WTC11 (cell line): ENCODE results near the gene OPA1. TPM values are rescaled to one million over a fixed set of nuclear protein-coding genes. Genes with fewer than 3 reads are reported as not detected.

ENCODE experiments used
- ATAC-seq: fragments of 200-7000 bp; cut with Tn5 transposase; 2 replicates; pipeline ENCODE4 v1.10.0; 2021; ENCODE audit warnings: mild to moderate bottlenecking, moderate library complexity
- CTCF ChIA-PET: fragments of 300-600 bp; sonication (Branson Sonifier 250); formaldehyde crosslinking; loops from one replicate; lab custom pipeline; 2021; ENCODE audit warnings: antibody characterized with exemption; lab: Charles Lee
- POLR2A ChIA-PET: fragments of 350-600 bp; sonication (Branson Sonifier 250); formaldehyde crosslinking; loops from one replicate; lab custom pipeline; 2021; ENCODE audit warnings: antibody characterized with exemption; lab: Charles Lee
- DNase-seq: peaks from one replicate; pipeline ENCODE4 v3.0.0; 2021; ENCODE audit warnings: low spot score
- H3K27ac Mint-ChIP-seq: 2 replicates; pipeline ENCODE4 v1.8.0; 2021; ENCODE audit warnings: mixed read lengths
- H3K27me3 Mint-ChIP-seq: 2 replicates; pipeline ENCODE4 v1.8.0; 2021; ENCODE audit warnings: low read depth, mild to moderate bottlenecking, moderate library complexity, mixed read lengths
- H3K36me3 Mint-ChIP-seq: 2 replicates; pipeline ENCODE4 v1.8.0; 2021; ENCODE audit warnings: mixed read lengths
- H3K4me1 Mint-ChIP-seq: 2 replicates; pipeline ENCODE4 v1.8.0; 2022; ENCODE audit warnings: mixed read lengths
- H3K4me3 Mint-ChIP-seq: 2 replicates; pipeline ENCODE4 v1.8.0; 2021; ENCODE audit warnings: mild to moderate bottlenecking, moderate library complexity, mixed read lengths
- H3K9me3 Mint-ChIP-seq: 2 replicates; pipeline ENCODE4 v1.8.0; 2021; ENCODE audit warnings: mixed read lengths
- ERG ChIP-seq: fragments of 250-450 bp; sonication (Bioruptor Pico); IDR thresholded peaks from 2 replicates; pipeline ENCODE4 v1.8.0; 2021; ENCODE audit warnings: mild to moderate bottlenecking
- IRF1 ChIP-seq: sonication (generic); formaldehyde crosslinking; IDR thresholded peaks from 2 replicates; pipeline ENCODE4 v1.8.0; 2023; ENCODE audit warnings: missing genetic modification reagents
- JAZF1 ChIP-seq: fragments of 250-450 bp; sonication (Bioruptor Pico); IDR thresholded peaks from 2 replicates; pipeline ENCODE4 v1.9.0; 2021; ENCODE audit warnings: moderate library complexity, mild to moderate bottlenecking, inconsistent platforms
- NR1H2 ChIP-seq: sonication (generic); formaldehyde crosslinking; IDR thresholded peaks from 2 replicates; pipeline ENCODE4 v1.9.0; 2021; ENCODE audit warnings: mild to moderate bottlenecking, moderate library complexity, missing genetic modification reagents
- RELA ChIP-seq: sonication (generic); formaldehyde crosslinking; IDR thresholded peaks from 2 replicates; pipeline ENCODE4 v1.8.1; 2022; ENCODE audit warnings: missing genetic modification reagents, mild to moderate bottlenecking, borderline replicate concordance
- ZMAT4 ChIP-seq: fragments of 250-450 bp; sonication (Bioruptor Pico); IDR thresholded peaks from 2 replicates; pipeline ENCODE4 v1.9.0; 2021; ENCODE audit warnings: mild to moderate bottlenecking
- ZNF425 ChIP-seq: fragments of 250-450 bp; sonication (Bioruptor Pico); conservative IDR thresholded peaks from 2 replicates; pipeline ENCODE4 v1.9.0; 2021; ENCODE audit warnings: mild to moderate bottlenecking
- total RNA-seq: library from RNA; stranded (reverse); gene quantifications from 3 replicates; pipeline ENCODE4 v1.2.3, GENCODE V29; 2021
- TF ChIP-seq, protein P1 (sequence below): fragments of 250-450 bp; sonication (Bioruptor Pico); IDR thresholded peaks from 2 replicates; pipeline ENCODE4 v1.9.0; 2021; ENCODE audit warnings: mild to moderate bottlenecking
- TF ChIP-seq, protein P2 (sequence below): sonication (generic); formaldehyde crosslinking; IDR thresholded peaks from 2 replicates; pipeline ENCODE4 v1.8.1; 2022; ENCODE audit warnings: low read depth, missing genetic modification reagents, borderline replicate concordance
- TF ChIP-seq, protein P3 (sequence below): sonication (generic); formaldehyde crosslinking; IDR thresholded peaks from 2 replicates; pipeline ENCODE4 v1.8.0; 2023; ENCODE audit warnings: mild to moderate bottlenecking, missing genetic modification reagents
- TF ChIP-seq, protein P4 (sequence below): sonication (generic); formaldehyde crosslinking; IDR thresholded peaks from 2 replicates; pipeline ENCODE4 v1.8.0; 2023; ENCODE audit warnings: missing genetic modification reagents, mild to moderate bottlenecking, borderline replicate concordance

The OPA1 gene
- total RNA-seq, 1 experiment from 2014 or later = 84.7 TPM

- ATAC-seq = no peak; the same call in 1 of the 2 replicates
- POLR2A ChIA-PET = no interaction called here
- CTCF ChIA-PET = no interaction called here
- TF ChIP-seq ZMAT4 (CRISPR knock-in tag) = no peak
- TF ChIP-seq, protein P1, sequence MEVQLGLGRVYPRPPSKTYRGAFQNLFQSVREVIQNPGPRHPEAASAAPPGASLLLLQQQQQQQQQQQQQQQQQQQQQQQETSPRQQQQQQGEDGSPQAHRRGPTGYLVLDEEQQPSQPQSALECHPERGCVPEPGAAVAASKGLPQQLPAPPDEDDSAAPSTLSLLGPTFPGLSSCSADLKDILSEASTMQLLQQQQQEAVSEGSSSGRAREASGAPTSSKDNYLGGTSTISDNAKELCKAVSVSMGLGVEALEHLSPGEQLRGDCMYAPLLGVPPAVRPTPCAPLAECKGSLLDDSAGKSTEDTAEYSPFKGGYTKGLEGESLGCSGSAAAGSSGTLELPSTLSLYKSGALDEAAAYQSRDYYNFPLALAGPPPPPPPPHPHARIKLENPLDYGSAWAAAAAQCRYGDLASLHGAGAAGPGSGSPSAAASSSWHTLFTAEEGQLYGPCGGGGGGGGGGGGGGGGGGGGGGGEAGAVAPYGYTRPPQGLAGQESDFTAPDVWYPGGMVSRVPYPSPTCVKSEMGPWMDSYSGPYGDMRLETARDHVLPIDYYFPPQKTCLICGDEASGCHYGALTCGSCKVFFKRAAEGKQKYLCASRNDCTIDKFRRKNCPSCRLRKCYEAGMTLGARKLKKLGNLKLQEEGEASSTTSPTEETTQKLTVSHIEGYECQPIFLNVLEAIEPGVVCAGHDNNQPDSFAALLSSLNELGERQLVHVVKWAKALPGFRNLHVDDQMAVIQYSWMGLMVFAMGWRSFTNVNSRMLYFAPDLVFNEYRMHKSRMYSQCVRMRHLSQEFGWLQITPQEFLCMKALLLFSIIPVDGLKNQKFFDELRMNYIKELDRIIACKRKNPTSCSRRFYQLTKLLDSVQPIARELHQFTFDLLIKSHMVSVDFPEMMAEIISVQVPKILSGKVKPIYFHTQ (CRISPR knock-in tag) = no peak
- no peak for TF ChIP-seq IRF1 (CRISPR knock-in tag)
- TF ChIP-seq, protein P2, sequence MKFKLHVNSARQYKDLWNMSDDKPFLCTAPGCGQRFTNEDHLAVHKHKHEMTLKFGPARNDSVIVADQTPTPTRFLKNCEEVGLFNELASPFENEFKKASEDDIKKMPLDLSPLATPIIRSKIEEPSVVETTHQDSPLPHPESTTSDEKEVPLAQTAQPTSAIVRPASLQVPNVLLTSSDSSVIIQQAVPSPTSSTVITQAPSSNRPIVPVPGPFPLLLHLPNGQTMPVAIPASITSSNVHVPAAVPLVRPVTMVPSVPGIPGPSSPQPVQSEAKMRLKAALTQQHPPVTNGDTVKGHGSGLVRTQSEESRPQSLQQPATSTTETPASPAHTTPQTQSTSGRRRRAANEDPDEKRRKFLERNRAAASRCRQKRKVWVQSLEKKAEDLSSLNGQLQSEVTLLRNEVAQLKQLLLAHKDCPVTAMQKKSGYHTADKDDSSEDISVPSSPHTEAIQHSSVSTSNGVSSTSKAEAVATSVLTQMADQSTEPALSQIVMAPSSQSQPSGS = no peak
- TF ChIP-seq ERG (CRISPR knock-in tag) = no peak
- TF ChIP-seq NR1H2 = no peak
- peaks cover 9% of the 10 kb centered on the region for H3K36me3 Mint-ChIP-seq
- H3K4me3 Mint-ChIP-seq = peak overlapping the region; percentile 95
- peak overlapping the region; percentile 80 for H3K27ac Mint-ChIP-seq
- H3K4me1 Mint-ChIP-seq = peaks cover 34% of the 10 kb centered on the region
- H3K9me3 Mint-ChIP-seq = no peaks in the 10 kb centered on the region
- no peak for DNase-seq
- H3K27me3 Mint-ChIP-seq = peaks cover 14% of the 10 kb centered on the region
Measured at GRCh38 chr3:193593668-193594030, 641 bp downstream of the OPA1 start.

GRCh38 chr3:193594946-193595689 is 2.1 kb downstream of the OPA1 start:
- DNase-seq = no peak
- ChIA-PET POLR2A (no interaction called here), CTCF (no interaction called here)
- no peak for TF ChIP-seq JAZF1 (CRISPR knock-in tag)
- TF ChIP-seq, protein P3, sequence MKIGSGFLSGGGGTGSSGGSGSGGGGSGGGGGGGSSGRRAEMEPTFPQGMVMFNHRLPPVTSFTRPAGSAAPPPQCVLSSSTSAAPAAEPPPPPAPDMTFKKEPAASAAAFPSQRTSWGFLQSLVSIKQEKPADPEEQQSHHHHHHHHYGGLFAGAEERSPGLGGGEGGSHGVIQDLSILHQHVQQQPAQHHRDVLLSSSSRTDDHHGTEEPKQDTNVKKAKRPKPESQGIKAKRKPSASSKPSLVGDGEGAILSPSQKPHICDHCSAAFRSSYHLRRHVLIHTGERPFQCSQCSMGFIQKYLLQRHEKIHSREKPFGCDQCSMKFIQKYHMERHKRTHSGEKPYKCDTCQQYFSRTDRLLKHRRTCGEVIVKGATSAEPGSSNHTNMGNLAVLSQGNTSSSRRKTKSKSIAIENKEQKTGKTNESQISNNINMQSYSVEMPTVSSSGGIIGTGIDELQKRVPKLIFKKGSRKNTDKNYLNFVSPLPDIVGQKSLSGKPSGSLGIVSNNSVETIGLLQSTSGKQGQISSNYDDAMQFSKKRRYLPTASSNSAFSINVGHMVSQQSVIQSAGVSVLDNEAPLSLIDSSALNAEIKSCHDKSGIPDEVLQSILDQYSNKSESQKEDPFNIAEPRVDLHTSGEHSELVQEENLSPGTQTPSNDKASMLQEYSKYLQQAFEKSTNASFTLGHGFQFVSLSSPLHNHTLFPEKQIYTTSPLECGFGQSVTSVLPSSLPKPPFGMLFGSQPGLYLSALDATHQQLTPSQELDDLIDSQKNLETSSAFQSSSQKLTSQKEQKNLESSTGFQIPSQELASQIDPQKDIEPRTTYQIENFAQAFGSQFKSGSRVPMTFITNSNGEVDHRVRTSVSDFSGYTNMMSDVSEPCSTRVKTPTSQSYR (CRISPR knock-in tag) = no peak
- no peak overlapping the region; the same call in 1 of the 2 replicates for H3K27ac Mint-ChIP-seq
- no peaks in the 10 kb centered on the region for H3K9me3 Mint-ChIP-seq
- peaks cover 13% of the 10 kb centered on the region for H3K36me3 Mint-ChIP-seq
- H3K4me3 Mint-ChIP-seq = peak overlapping the region; percentile 95
- no peak for ATAC-seq
- H3K4me1 Mint-ChIP-seq = peaks cover 31% of the 10 kb centered on the region
- H3K27me3 Mint-ChIP-seq = peaks cover 14% of the 10 kb centered on the region

DNA sequence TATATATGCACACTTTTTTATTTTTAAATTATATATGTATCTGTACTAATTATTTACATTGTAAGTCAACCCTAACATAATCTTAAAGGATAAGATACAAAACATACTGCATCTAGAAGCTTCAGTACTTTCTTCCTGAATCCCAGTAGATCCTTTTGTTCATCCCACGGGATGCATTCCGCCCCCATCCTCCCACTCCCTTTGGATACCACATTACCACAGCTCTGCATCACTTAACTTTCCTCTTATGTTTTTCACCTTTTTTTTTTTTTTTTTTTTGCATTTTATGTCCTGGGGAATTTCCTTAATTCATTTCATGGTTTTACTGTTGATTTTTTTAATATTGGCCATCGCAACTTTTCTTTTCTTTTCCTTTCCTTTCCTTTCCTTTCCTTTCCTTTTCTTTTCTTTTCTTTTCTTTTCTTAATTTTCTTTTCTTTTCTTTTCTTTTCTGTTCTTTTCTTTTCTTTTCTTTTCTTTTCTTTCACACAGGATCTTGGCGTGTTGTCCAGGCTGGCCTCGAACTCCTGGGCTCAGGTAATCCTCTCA is 3.0 kb downstream of the OPA1 start:
- DNase-seq = no peak
- TF ChIP-seq, protein P4, sequence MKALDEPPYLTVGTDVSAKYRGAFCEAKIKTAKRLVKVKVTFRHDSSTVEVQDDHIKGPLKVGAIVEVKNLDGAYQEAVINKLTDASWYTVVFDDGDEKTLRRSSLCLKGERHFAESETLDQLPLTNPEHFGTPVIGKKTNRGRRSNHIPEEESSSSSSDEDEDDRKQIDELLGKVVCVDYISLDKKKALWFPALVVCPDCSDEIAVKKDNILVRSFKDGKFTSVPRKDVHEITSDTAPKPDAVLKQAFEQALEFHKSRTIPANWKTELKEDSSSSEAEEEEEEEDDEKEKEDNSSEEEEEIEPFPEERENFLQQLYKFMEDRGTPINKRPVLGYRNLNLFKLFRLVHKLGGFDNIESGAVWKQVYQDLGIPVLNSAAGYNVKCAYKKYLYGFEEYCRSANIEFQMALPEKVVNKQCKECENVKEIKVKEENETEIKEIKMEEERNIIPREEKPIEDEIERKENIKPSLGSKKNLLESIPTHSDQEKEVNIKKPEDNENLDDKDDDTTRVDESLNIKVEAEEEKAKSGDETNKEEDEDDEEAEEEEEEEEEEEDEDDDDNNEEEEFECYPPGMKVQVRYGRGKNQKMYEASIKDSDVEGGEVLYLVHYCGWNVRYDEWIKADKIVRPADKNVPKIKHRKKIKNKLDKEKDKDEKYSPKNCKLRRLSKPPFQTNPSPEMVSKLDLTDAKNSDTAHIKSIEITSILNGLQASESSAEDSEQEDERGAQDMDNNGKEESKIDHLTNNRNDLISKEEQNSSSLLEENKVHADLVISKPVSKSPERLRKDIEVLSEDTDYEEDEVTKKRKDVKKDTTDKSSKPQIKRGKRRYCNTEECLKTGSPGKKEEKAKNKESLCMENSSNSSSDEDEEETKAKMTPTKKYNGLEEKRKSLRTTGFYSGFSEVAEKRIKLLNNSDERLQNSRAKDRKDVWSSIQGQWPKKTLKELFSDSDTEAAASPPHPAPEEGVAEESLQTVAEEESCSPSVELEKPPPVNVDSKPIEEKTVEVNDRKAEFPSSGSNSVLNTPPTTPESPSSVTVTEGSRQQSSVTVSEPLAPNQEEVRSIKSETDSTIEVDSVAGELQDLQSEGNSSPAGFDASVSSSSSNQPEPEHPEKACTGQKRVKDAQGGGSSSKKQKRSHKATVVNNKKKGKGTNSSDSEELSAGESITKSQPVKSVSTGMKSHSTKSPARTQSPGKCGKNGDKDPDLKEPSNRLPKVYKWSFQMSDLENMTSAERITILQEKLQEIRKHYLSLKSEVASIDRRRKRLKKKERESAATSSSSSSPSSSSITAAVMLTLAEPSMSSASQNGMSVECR (CRISPR knock-in tag) = no peak
- TF ChIP-seq RELA (CRISPR knock-in tag) (no peak), ZNF425 (no peak)

More for the DNA sequence above, 3.0 kb downstream of the OPA1 start:
- Mint-ChIP-seq H3K4me3 (no peak overlapping the region), H3K27me3 (peaks cover 14% of the 10 kb centered on the region), H3K27ac (no peak overlapping the region), H3K36me3 (peaks cover 13% of the 10 kb centered on the region), H3K4me1 (peaks cover 30% of the 10 kb centered on the region), H3K9me3 (no peaks in the 10 kb centered on the region)
- CTCF ChIA-PET = no interaction called here
- POLR2A ChIA-PET = no interaction called here
- ATAC-seq = no peak
